SJSA1 (cell line): Measurements from ENCODE around the gene DNAH7. TPM values are rescaled to one million over a fixed set of nuclear protein-coding genes. Genes with fewer than 3 reads are reported as not detected.
A peak's percentile ranks its signal among the peaks of the same experiment; 100 is the strongest.
"Not testable (repeated sequence)": the region's sequence is repeated elsewhere in the genome, so short reads cannot be mapped to it uniquely, and the experiment has no call there.

Experiments
- DNase-seq, 2 experiments: peaks; one replicate each; pipeline ENCODE4 v3.0.0-alpha.2; 2015 to 2020; ENCODE audit warnings: low spot score in 2 of 2, low read depth in 1 of 2
- H3K27ac ChIP-seq: fragments of 250-450 bp; sonication (Bioruptor Pico); 2 replicates; pipeline ENCODE4 v1.5.1; 2020; ENCODE audit warnings: mild to moderate bottlenecking, moderate library complexity
- H3K27me3 ChIP-seq: fragments of 250-450 bp; sonication (Bioruptor Pico); replicated peaks from 2 replicates; pipeline ENCODE4 v1.5.1; 2020; ENCODE audit warnings: mild to moderate bottlenecking, moderate library complexity
- H3K36me3 ChIP-seq: fragments of 250-450 bp; sonication (Bioruptor Pico); 2 replicates; pipeline ENCODE4 v1.5.1; 2020; ENCODE audit warnings: mild to moderate bottlenecking
- H3K4me1 ChIP-seq: fragments of 250-450 bp; sonication (Bioruptor Pico); replicated peaks from 2 replicates; pipeline ENCODE4 v1.6.1; 2021; ENCODE audit warnings: mild to moderate bottlenecking
- H3K4me3 ChIP-seq: fragments of 250-450 bp; sonication (Bioruptor Pico); 2 replicates; pipeline ENCODE4 v1.5.1; 2020; ENCODE audit warnings: mild to moderate bottlenecking
- H3K9me3 ChIP-seq: fragments of 250-450 bp; sonication (Bioruptor Pico); replicated peaks from 2 replicates; pipeline ENCODE4 v1.5.1; 2020; ENCODE audit warnings: mild to moderate bottlenecking
- total RNA-seq: library from RNA; depleted of rRNA; stranded (reverse); fragments of >200 nt; shearing (Covaris generic); gene quantifications from 2 replicates; pipeline ENCODE4 v1.2.3, GENCODE V29; 2014

DNAH7 gene
- total RNA-seq, 1 experiment from 2014 or later, result under 0.01 TPM

- Histone ChIP-seq H3K4me3 (no peak overlapping the region), H3K27ac (no peak overlapping the region), H3K36me3 (no peaks in the 10 kb centered on the region), H3K27me3 (no peaks in the 10 kb centered on the region), H3K9me3 (no peaks in the 10 kb centered on the region), H3K4me1 (no peaks in the 10 kb centered on the region)
- no peak for DNase-seq
These were observed 27.6 kb upstream of the DNAH7 start for GRCh38 chr2:196096264-196096663.

GRCh38 chr2:196089448-196089847 lies 20.8 kb upstream of the DNAH7 start:
- not testable (repeated sequence) for H3K9me3 ChIP-seq, H3K27ac ChIP-seq

GRCh38 chr2:196088203-196088602 lies 19.6 kb upstream of the DNAH7 start:
- H3K4me3 ChIP-seq, result no peak overlapping the region
- H3K27ac ChIP-seq, result no peak overlapping the region
- no peaks in the 10 kb centered on the region for H3K27me3 ChIP-seq
- peaks cover 2% of the 10 kb centered on the region; the same call in 1 of the 2 replicates for H3K9me3 ChIP-seq
- DNase-seq, result no peak
- H3K36me3 ChIP-seq, result no peaks in the 10 kb centered on the region
- H3K4me1 ChIP-seq, result no peaks in the 10 kb centered on the region

More at GRCh38 chr2:196089448-196089847, 20.8 kb upstream of the DNAH7 start:
- not testable (repeated sequence) for H3K36me3 ChIP-seq, H3K27me3 ChIP-seq, DNase-seq, H3K4me3 ChIP-seq, H3K4me1 ChIP-seq

- Histone ChIP-seq H3K27ac (no peak overlapping the region), H3K36me3 (no peaks in the 10 kb centered on the region), H3K27me3 (no peaks in the 10 kb centered on the region), H3K4me3 (no peak overlapping the region), H3K9me3 (peaks cover 2% of the 10 kb centered on the region; the same call in 1 of the 2 replicates), H3K4me1 (no peaks in the 10 kb centered on the region)
- DNase-seq, result no peak
These were observed 18.1 kb upstream of the DNAH7 start for GRCh38 chr2:196086517-196087368.

GRCh38 chr2:196083601-196084000 lies 15.0 kb upstream of the DNAH7 start:
- no peaks in the 10 kb centered on the region for H3K27me3 ChIP-seq
- peaks cover 2% of the 10 kb centered on the region; the same call in 1 of the 2 replicates for H3K9me3 ChIP-seq
- H3K4me3 ChIP-seq, result no peak overlapping the region
- no peaks in the 10 kb centered on the region for H3K36me3 ChIP-seq
- DNase-seq, result no peak
- no peaks in the 10 kb centered on the region for H3K4me1 ChIP-seq
- H3K27ac ChIP-seq, result no peak overlapping the region

- Histone ChIP-seq H3K4me3 (no peak overlapping the region), H3K36me3 (no peaks in the 10 kb centered on the region), H3K9me3 (peaks cover 2% of the 10 kb centered on the region; the same call in 1 of the 2 replicates), H3K27me3 (no peaks in the 10 kb centered on the region), H3K27ac (no peak overlapping the region), H3K4me1 (no peaks in the 10 kb centered on the region; the same call in 1 of the 2 replicates)
- no peak for DNase-seq
These were observed 11.9 kb upstream of the DNAH7 start for GRCh38 chr2:196080526-196080925.

- Histone ChIP-seq H3K36me3 (no peaks in the 10 kb centered on the region), H3K9me3 (peaks cover under 1% of the 10 kb centered on the region; the same call in 1 of the 2 replicates), H3K27ac (no peak overlapping the region), H3K4me1 (no peaks in the 10 kb centered on the region; the same call in 1 of the 2 replicates), H3K4me3 (no peak overlapping the region), H3K27me3 (no peaks in the 10 kb centered on the region)
- no peak for DNase-seq
These were observed 10.4 kb upstream of the DNAH7 start for GRCh38 chr2:196079052-196079451.

GRCh38 chr2:196077821-196078220 lies 9.2 kb upstream of the DNAH7 start:
- H3K27ac ChIP-seq, result 0 out of 2 replicates have a peak overlapping the region, but pooled peaks have one; percentile 13
- H3K27me3 ChIP-seq, result no peaks in the 10 kb centered on the region
- DNase-seq, result no peak
- H3K4me1 ChIP-seq, result no peaks in the 10 kb centered on the region; the same call in 1 of the 2 replicates
- H3K4me3 ChIP-seq, result no peak overlapping the region
- no peaks in the 10 kb centered on the region for H3K9me3 ChIP-seq
- H3K36me3 ChIP-seq, result no peaks in the 10 kb centered on the region

GRCh38 chr2:196076778-196077568 lies 8.3 kb upstream of the DNAH7 start:
- Histone ChIP-seq H3K4me1 (no peaks in the 10 kb centered on the region; the same call in 1 of the 2 replicates), H3K4me3 (no peak overlapping the region), H3K27ac (no peak overlapping the region), H3K9me3 (no peaks in the 10 kb centered on the region), H3K27me3 (no peaks in the 10 kb centered on the region; the same call in 1 of the 2 replicates), H3K36me3 (no peaks in the 10 kb centered on the region)
- no peak for DNase-seq

GRCh38 chr2:196075196-196075595 lies 6.6 kb upstream of the DNAH7 start:
- Histone ChIP-seq H3K4me3 (no peak overlapping the region), H3K27ac (no peak overlapping the region), H3K36me3 (no peaks in the 10 kb centered on the region), H3K9me3 (no peaks in the 10 kb centered on the region), H3K27me3 (no peaks in the 10 kb centered on the region; the same call in 1 of the 2 replicates), H3K4me1 (no peaks in the 10 kb centered on the region; the same call in 1 of the 2 replicates)
- no peak for DNase-seq

GRCh38 chr2:196074631-196075030 lies 6.0 kb upstream of the DNAH7 start:
- no peak overlapping the region for H3K4me3 ChIP-seq
- no peak for DNase-seq
- no peaks in the 10 kb centered on the region; the same call in 1 of the 2 replicates for H3K27me3 ChIP-seq
- no peaks in the 10 kb centered on the region for H3K9me3 ChIP-seq
- no peak overlapping the region for H3K27ac ChIP-seq
- H3K4me1 ChIP-seq, result no peaks in the 10 kb centered on the region; the same call in 1 of the 2 replicates
- H3K36me3 ChIP-seq, result no peaks in the 10 kb centered on the region

- Histone ChIP-seq H3K36me3 (no peaks in the 10 kb centered on the region), H3K27ac (no peak overlapping the region), H3K27me3 (no peaks in the 10 kb centered on the region; the same call in 1 of the 2 replicates), H3K4me3 (no peak overlapping the region), H3K9me3 (no peaks in the 10 kb centered on the region), H3K4me1 (peaks cover 5% of the 10 kb centered on the region; the same call in 1 of the 2 replicates)
- no peak for DNase-seq
These were observed 4.9 kb upstream of the DNAH7 start for GRCh38 chr2:196073521-196073920.

GRCh38 chr2:196067088-196067382 lies 1.6 kb downstream of the DNAH7 start:
- H3K4me3 ChIP-seq, result no peak overlapping the region
- no peak for DNase-seq
- no peaks in the 10 kb centered on the region for H3K27me3 ChIP-seq
- H3K36me3 ChIP-seq, result no peaks in the 10 kb centered on the region
- H3K27ac ChIP-seq, result no peak overlapping the region
- H3K4me1 ChIP-seq, result peaks cover 9% of the 10 kb centered on the region; the same call in 1 of the 2 replicates
- no peaks in the 10 kb centered on the region for H3K9me3 ChIP-seq
